GM23338 (cell line): Measurements from ENCODE around the gene ILK. TPM values are rescaled to one million over a fixed set of nuclear protein-coding genes. Genes with fewer than 3 reads are reported as not detected.
A peak's percentile ranks its signal among the peaks of the same experiment; 100 is the strongest.

ENCODE experiments used
- ATAC-seq: fragments of 200-7000 bp; cut with Tn5 transposase; 3 replicates; pipeline ENCODE4 v1.9.1; 2020
- DNase-seq: peaks from one replicate; pipeline ENCODE4 v3.0.0-alpha.2; 2015; ENCODE audit warnings: low spot score
- H2AFZ ChIP-seq: fragments of 200-600 bp; sonication (generic); 2 replicates; pipeline ENCODE4 v1.8.0; 2016; ENCODE audit warnings: antibody characterized with exemption, mild to moderate bottlenecking, moderate library complexity
- H3F3A ChIP-seq: fragments of 200-600 bp; sonication (generic); replicated peaks from 2 replicates; pipeline ENCODE4 v1.8.0; 2017; ENCODE audit warnings: antibody characterized with exemption, mixed run types, low read depth
- H3K27ac ChIP-seq: fragments of 200-600 bp; sonication (generic); 2 replicates; pipeline ENCODE4 v1.6.1; 2016; ENCODE audit warnings: low read depth
- H3K27me3 ChIP-seq: fragments of 200-600 bp; sonication (generic); 2 replicates; pipeline ENCODE4 v1.8.0; 2016; ENCODE audit warnings: mild to moderate bottlenecking, mixed run types, moderate library complexity; ENCODE audit not compliant: insufficient read depth
- H3K36me3 ChIP-seq: fragments of 200-600 bp; sonication (generic); 2 replicates; pipeline ENCODE4 v1.8.0; 2016; ENCODE audit warnings: mild to moderate bottlenecking; ENCODE audit not compliant: insufficient read depth
- H3K4me1 ChIP-seq: fragments of 200-600 bp; sonication (generic); 2 replicates; pipeline ENCODE4 v1.8.0; 2016; ENCODE audit warnings: mild to moderate bottlenecking, moderate library complexity; ENCODE audit not compliant: insufficient read depth
- H3K4me2 ChIP-seq: fragments of 200-600 bp; sonication (generic); 2 replicates; pipeline ENCODE4 v1.7.1; 2017; ENCODE audit warnings: mixed run types
- H3K4me3 ChIP-seq: fragments of 200-600 bp; sonication (generic); 2 replicates; pipeline ENCODE4 v1.6.1; 2016; ENCODE audit warnings: mixed run types
- H3K79me2 ChIP-seq: fragments of 200-600 bp; sonication (generic); replicated peaks from 2 replicates; pipeline ENCODE4 v1.8.0; 2017; ENCODE audit warnings: mild to moderate bottlenecking; ENCODE audit not compliant: insufficient read depth
- H3K9me2 ChIP-seq: fragments of 200-600 bp; sonication (generic); 2 replicates; pipeline ENCODE4 v1.8.0; 2017; ENCODE audit not compliant: insufficient read depth
- H4K20me1 ChIP-seq: fragments of 200-600 bp; sonication (generic); replicated peaks from 2 replicates; pipeline ENCODE4 v1.8.0; 2017; ENCODE audit warnings: mild to moderate bottlenecking; ENCODE audit not compliant: insufficient read depth
- H3K27ac Mint-ChIP-seq: 2 replicates; pipeline ENCODE4 v1.8.0; 2020; ENCODE audit warnings: inconsistent platforms, mild to moderate bottlenecking, moderate library complexity, mixed read lengths
- H3K27me3 Mint-ChIP-seq: 3 replicates; pipeline ENCODE4 v1.8.0; 2022; ENCODE audit warnings: low read depth, mild to moderate bottlenecking, moderate library complexity, mixed read lengths, inconsistent platforms; ENCODE audit not compliant: insufficient read depth, poor library complexity
- H3K36me3 Mint-ChIP-seq: 3 replicates; pipeline ENCODE4 v1.8.0; 2021; ENCODE audit warnings: low read depth, mild to moderate bottlenecking, inconsistent platforms, moderate library complexity, mixed read lengths
- H3K4me1 Mint-ChIP-seq: 3 replicates; pipeline ENCODE4 v1.8.0; 2020; ENCODE audit warnings: mild to moderate bottlenecking, inconsistent platforms, mixed read lengths
- H3K4me3 Mint-ChIP-seq: 3 replicates; pipeline ENCODE4 v1.8.0; 2021; ENCODE audit warnings: moderate library complexity, mild to moderate bottlenecking, inconsistent platforms, mixed read lengths
- H3K9me3 Mint-ChIP-seq: 3 replicates; pipeline ENCODE4 v1.8.0; 2020; ENCODE audit warnings: moderate library complexity, mild to moderate bottlenecking, inconsistent platforms, mixed read lengths
- CREB1 ChIP-seq: fragments of 250-450 bp; sonication (Bioruptor Pico); IDR thresholded peaks from 2 replicates; pipeline ENCODE4 v1.5.0; 2020; ENCODE audit warnings: low read depth, mild to moderate bottlenecking, moderate library complexity
- EZH2 ChIP-seq: fragments of 200-600 bp; sonication (generic); IDR thresholded peaks from one replicate; pipeline ENCODE4 v1.8.0; 2017; ENCODE audit warnings: antibody characterized with exemption, mild to moderate bottlenecking, low read depth; ENCODE audit not compliant: unreplicated experiment
- JUNB ChIP-seq: IDR thresholded peaks from one replicate; pipeline ENCODE4 v1.6.1; 2016; ENCODE audit warnings: antibody characterized with exemption; ENCODE audit not compliant: unreplicated experiment
- STAT1 ChIP-seq: IDR thresholded peaks from one replicate; pipeline ENCODE4 v1.6.1; 2016; ENCODE audit warnings: antibody characterized with exemption; ENCODE audit not compliant: unreplicated experiment
- polyA plus RNA-seq: library from polyadenylated mRNA; unstranded; fragments of >200 nt; fragmentation: Nextera tagmentation; extraction: Ambion mirVana; gene quantifications from 2 replicates; pipeline ENCODE4 v1.2.1, GENCODE V29; 2016
- total RNA-seq: library from RNA; depleted of rRNA; stranded (reverse); fragments of >200 nt; shearing (Covaris generic); gene quantifications from 2 replicates; pipeline ENCODE4 v1.2.3, GENCODE V29; 2014
- TF ChIP-seq, protein P1 (sequence below): fragments of 250-450 bp; sonication (Bioruptor Pico); IDR thresholded peaks from 2 replicates; pipeline ENCODE4 v1.5.0; 2020; ENCODE audit warnings: mild to moderate bottlenecking, moderate library complexity
- TF ChIP-seq, protein P2 (sequence below): IDR thresholded peaks from 2 replicates; pipeline ENCODE4 v1.6.1; 2016; ENCODE audit warnings: antibody characterized with exemption

Gene ILK
- total and polyA plus RNA-seq, 2 experiments from 2014 or later, result 62.6 to 91.0 TPM

DNA sequence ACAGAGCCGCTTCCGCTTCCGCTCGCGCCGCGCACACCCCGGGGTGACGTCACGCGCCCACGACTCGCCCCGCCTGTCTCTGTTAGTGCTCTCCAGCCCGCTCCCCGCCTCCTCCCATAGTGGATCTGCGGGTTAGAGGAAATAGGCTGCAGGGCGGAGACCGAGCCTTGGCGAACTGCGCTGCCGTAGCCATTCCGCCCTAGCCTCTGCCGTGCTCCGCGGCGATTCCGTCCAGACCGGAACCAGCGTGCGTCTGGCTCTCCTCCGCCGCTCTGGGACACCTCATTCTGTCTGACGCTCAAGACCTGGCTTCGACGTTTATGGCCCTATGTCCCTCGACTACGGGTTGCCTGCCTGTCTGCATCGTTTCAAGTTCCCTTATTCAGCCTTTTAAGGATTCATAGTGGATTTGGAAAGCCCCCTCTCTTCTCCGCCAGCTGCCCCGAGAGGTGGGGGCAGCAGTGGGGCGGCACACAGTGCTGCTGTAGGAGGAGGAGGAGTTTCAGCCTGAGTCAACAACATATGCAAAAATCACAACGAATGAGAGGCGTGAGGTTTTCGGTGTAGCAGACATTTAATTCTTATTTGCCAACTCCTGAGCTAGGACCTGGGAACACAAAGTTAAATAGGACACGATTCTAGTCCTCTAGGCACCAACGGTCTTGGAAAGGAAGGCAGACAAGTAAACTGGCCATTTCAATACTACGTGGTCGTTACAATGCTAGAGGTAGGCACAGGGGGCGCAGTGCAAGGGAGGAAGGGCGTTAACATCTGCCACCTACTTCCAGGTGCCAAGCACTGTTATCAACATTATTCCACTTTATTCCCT is 8.9 kb downstream of the ILK start, which contains the start of gene TAF10 (continued):
- TF ChIP-seq, protein P1, sequence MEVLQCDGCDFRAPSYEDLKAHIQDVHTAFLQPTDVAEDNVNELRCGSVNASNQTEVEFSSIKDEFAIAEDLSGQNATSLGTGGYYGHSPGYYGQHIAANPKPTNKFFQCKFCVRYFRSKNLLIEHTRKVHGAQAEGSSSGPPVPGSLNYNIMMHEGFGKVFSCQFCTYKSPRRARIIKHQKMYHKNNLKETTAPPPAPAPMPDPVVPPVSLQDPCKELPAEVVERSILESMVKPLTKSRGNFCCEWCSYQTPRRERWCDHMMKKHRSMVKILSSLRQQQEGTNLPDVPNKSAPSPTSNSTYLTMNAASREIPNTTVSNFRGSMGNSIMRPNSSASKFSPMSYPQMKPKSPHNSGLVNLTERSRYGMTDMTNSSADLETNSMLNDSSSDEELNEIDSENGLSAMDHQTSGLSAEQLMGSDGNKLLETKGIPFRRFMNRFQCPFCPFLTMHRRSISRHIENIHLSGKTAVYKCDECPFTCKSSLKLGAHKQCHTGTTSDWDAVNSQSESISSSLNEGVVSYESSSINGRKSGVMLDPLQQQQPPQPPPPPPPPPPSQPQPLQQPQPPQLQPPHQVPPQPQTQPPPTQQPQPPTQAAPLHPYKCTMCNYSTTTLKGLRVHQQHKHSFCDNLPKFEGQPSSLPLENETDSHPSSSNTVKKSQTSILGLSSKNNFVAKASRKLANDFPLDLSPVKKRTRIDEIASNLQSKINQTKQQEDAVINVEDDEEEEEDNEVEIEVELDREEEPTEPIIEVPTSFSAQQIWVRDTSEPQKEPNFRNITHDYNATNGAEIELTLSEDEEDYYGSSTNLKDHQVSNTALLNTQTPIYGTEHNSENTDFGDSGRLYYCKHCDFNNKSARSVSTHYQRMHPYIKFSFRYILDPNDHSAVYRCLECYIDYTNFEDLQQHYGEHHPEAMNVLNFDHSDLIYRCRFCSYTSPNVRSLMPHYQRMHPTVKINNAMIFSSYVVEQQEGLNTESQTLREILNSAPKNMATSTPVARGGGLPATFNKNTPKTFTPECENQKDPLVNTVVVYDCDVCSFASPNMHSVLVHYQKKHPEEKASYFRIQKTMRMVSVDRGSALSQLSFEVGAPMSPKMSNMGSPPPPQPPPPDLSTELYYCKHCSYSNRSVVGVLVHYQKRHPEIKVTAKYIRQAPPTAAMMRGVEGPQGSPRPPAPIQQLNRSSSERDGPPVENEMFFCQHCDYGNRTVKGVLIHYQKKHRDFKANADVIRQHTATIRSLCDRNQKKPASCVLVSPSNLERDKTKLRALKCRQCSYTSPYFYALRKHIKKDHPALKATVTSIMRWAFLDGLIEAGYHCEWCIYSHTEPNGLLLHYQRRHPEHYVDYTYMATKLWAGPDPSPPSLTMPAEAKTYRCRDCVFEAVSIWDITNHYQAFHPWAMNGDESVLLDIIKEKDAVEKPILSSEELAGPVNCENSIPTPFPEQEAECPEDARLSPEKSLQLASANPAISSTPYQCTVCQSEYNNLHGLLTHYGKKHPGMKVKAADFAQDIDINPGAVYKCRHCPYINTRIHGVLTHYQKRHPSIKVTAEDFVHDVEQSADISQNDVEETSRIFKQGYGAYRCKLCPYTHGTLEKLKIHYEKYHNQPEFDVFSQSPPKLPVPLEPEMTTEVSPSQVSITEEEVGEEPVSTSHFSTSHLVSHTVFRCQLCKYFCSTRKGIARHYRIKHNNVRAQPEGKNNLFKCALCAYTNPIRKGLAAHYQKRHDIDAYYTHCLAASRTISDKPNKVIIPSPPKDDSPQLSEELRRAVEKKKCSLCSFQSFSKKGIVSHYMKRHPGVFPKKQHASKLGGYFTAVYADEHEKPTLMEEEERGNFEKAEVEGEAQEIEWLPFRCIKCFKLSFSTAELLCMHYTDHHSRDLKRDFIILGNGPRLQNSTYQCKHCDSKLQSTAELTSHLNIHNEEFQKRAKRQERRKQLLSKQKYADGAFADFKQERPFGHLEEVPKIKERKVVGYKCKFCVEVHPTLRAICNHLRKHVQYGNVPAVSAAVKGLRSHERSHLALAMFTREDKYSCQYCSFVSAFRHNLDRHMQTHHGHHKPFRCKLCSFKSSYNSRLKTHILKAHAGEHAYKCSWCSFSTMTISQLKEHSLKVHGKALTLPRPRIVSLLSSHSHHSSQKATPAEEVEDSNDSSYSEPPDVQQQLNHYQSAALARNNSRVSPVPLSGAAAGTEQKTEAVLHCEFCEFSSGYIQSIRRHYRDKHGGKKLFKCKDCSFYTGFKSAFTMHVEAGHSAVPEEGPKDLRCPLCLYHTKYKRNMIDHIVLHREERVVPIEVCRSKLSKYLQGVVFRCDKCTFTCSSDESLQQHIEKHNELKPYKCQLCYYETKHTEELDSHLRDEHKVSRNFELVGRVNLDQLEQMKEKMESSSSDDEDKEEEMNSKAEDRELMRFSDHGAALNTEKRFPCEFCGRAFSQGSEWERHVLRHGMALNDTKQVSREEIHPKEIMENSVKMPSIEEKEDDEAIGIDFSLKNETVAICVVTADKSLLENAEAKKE, result no peak
- no peak for TF ChIP-seq STAT1
- TF ChIP-seq, protein P2, sequence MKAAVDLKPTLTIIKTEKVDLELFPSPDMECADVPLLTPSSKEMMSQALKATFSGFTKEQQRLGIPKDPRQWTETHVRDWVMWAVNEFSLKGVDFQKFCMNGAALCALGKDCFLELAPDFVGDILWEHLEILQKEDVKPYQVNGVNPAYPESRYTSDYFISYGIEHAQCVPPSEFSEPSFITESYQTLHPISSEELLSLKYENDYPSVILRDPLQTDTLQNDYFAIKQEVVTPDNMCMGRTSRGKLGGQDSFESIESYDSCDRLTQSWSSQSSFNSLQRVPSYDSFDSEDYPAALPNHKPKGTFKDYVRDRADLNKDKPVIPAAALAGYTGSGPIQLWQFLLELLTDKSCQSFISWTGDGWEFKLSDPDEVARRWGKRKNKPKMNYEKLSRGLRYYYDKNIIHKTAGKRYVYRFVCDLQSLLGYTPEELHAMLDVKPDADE, result peak; percentile 60; the same call in 1 of the 2 replicates

DNA sequence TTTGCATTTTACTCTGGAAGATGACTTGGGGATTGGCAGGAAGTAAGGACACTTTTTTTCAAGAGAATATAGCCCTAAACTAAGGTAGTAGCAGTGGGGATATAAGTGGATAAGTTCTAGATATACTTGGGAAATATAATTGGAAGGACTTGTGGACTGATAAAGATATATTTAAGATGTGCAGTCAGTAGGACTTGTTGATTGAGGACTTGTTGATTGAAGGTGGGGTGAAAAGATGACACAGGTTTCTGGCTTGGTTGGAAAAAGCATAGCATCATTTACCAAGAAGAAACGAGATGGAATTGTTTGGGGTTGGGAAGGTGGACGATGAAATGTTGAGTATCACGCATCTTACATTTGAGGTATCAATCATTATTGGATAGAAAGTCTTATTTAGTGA is 9.9 kb downstream of the ILK start:
- Histone ChIP-seq H3K4me1 (peaks cover 13% of the 10 kb centered on the region), H3K9me2 (no peaks in the 10 kb centered on the region), H3K36me3 (peaks cover 26% of the 10 kb centered on the region), H3K27me3 (no peaks in the 10 kb centered on the region), H3K4me3 (peak overlapping the region; percentile 80; the same call in 1 of the 2 replicates), H4K20me1 (no peaks in the 10 kb centered on the region; the same call in 1 of the 2 replicates), H2AFZ (no peak overlapping the region), H3K4me2 (peak overlapping the region; percentile 92), H3K79me2 (peaks cover 18% of the 10 kb centered on the region), H3K27ac (0 out of 2 replicates have a peak overlapping the region, but pooled peaks have one; percentile 99), H3F3A (peaks cover 5% of the 10 kb centered on the region; the same call in 1 of the 2 replicates)
- Mint-ChIP-seq H3K4me3 (no peak overlapping the region), H3K27ac (no peak overlapping the region), H3K27me3 (peaks cover 20% of the 10 kb centered on the region), H3K4me1 (peaks cover 5% of the 10 kb centered on the region), H3K36me3 (peaks cover 34% of the 10 kb centered on the region), H3K9me3 (no peaks in the 10 kb centered on the region)
- ATAC-seq (no peak), DNase-seq (no peak)
- TF ChIP-seq CREB1 (CRISPR knock-in tag) (no peak), JUNB (no peak), EZH2 (no peak)
- TF ChIP-seq, protein P1, result no peak
